NCI-H146 (cell line): Measurements from ENCODE around the gene GSTM5.
"Not testable (repeated sequence)": the region's sequence is repeated elsewhere in the genome, so short reads cannot be mapped to it uniquely, and the experiment has no call there.

ENCODE experiments used
- DNase-seq: peaks from one replicate; lab custom pipeline; 2025; lab: John Stamatoyannopoulos, UW

The GSTM5 gene

DNA sequence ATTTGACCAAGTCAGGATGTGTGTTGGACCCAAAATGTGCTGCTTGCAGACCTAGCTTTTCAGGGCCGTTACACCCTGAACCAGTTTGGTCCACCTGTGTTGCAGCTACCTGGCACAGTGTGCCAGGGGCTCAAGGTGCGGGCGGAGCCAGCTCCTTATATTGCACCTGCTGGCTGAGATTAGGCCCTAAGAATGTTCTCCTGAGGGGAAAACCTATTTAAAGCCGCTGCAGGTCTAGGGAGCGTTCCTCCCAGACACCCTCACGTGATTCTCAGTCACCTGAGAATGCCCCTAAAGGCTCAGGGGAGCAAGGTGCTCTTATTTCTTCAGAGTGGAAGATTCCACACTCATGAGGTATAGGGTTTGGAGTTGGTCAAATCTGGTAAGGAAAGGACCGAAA lies 16.8 kb downstream of the GSTM5 start:
- DNase-seq = no peak

DNA sequence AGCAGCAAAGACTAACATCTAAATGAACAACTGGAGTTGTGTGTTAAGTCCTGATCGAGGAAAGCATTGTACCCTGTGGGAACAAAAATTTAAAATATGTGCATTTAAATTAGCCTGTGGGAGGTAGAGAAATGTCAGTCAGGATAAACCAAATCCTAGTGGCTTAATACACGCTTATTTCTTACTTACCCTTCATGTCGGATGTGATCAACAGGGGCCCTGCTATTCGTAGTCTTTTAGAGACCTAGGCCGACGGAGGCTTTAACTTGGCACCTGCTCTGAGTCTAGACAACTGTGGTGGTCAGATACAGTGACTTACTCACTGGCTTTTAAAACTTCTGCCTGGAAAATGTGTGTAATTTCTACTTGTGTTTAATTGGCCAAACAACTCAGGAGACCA lies 18.6 kb downstream of the GSTM5 start:
- DNase-seq = no peak

DNA sequence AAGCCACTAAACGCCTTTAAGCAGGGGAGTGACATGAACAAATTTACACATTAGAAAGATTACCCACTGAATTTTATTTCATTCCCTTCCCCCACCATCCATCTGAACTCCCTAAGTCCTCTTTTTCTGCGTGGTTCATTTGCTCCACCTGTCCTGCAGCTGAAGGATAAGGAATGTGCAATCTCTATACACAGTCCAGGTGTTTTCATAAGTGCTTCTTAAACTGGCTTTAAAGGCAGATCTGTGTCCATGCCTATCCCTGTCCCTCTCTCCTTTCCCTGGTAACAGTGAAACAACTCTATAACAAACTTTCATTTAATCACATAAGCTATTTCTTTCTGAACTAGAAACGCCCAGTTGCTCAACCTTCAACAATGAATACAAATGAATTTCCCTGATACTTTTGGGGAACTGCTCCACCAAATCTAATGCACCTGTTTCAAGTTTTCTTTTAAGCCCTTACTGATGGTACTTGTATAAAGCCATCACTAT lies 20.4 kb downstream of the GSTM5 start:
- no peak for DNase-seq

GRCh38 chr1:109733236-109733870 lies 21.3 kb downstream of the GSTM5 start:
- DNase-seq = no peak

- peak; percentile 78 for DNase-seq
These were observed 27.9 kb downstream of the GSTM5 start for GRCh38 chr1:109739738-109740614.

DNA sequence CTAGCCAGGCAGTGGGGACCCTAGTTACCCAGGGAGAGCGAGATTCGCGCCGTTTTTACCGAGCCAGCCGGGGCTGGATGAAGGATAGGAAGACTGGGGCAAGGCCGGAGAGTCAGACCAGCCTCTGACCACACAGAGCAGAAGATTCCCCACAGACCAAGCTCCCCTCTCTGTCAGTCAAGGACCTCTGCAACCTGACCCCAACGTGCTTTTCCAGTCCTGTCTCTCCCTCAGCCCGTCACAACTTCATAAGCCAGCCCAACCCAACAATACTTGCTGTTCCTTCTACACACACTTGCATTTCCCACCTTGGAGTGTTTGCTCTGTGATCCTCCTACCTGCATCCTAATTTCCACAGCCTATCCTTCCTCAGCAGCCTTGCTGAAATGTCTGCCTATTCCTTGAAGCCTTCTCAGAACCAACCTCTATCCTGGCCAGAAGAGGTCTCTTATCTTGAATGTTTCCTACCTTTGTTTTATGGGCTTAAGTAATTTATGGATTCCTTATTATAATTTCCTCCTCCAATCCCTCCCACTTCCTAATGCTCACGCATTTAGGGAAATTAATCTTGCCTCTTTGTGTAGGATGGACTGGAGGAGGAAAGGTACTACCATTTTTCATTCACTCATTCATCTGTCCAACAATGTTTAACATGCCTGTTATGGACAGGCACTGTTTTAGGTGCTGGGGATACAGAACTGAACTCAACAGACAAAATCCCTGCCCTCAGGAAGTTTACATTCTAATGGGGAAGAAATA lies 28.7 kb downstream of the GSTM5 start, which contains the start of gene GSTM3:
Gene GSTM3, minus strand, starts transcription at position 424 of the 759 bp plus-strand sequence. CDS start 751 bp downstream, outside the sequence.
- no peak for DNase-seq

GRCh38 chr1:109748311-109748710 lies 36.3 kb downstream of the GSTM5 start:
- not testable (repeated sequence) for DNase-seq

- no peak for DNase-seq
These were observed 37.2 kb downstream of the GSTM5 start for GRCh38 chr1:109749221-109749620.

DNA sequence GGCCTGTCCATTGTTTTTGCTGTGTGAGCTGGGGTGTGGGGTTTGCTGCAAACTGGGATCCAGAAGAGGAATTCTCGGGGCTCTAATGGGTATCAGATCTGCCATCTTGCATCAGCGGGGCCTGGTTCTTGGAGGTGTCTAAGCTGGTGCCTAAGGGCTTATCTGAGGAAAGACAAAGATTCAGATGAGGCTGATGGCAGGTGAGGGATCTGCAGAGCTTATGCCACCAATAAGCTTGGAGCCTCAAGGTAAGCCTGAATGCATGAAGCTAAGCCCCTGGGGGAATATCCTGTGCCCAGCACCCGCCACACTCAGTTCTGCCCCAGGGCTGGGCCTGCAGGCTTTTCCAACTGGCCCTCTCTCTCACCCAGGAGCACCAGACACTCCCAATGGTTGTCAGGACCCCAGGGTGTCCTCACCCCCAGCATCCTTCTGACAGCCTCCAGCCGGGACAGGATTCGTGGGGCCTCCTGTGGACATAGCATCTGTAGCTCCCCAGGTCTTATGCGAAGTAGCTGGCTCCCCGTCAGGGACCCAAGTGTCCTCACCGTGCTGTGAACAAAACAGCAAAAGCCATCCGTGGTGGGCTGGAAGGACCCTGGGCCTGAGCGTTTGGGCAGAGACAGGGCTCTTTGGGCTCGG lies 38.3 kb downstream of the GSTM5 start:
- no peak for DNase-seq

GRCh38 chr1:109750920-109751319 lies 38.9 kb downstream of the GSTM5 start:
- no peak for DNase-seq

DNA sequence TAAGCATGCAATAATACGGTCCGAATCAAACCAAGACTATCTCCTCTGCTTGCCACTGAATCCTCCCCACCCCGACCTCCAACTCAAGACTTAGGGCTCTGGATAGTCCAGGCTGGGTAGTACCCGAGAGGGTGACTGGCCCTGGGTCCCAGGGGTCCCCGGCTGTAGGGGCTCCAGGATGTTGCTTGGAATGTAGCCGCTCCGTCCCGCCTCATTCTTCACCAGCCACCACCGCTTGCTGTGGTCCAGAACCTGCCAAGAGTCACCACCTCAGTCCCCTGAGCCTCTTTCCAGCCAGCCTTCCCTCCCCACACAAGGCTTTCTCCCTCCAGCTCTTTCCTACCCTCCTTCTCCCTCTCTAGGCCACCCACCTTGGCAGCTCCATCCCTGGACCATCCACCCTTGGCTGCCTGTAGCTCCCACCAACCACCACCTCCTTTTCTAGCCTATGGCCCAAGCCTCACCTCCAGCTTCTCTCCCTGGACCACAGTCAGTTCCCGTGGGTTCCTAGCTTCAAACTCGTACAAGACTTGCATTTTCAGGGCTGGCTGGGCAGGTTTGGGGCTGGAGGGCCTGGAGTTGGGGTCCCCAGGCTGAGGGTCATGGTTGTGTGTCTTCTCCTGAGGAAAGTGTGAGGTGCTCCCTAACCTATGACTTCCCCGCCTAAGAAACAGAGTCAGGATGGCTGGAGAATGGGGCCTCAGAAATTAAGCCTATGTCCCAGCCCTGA lies 39.6 kb downstream of the GSTM5 start:
- no peak for DNase-seq

DNA sequence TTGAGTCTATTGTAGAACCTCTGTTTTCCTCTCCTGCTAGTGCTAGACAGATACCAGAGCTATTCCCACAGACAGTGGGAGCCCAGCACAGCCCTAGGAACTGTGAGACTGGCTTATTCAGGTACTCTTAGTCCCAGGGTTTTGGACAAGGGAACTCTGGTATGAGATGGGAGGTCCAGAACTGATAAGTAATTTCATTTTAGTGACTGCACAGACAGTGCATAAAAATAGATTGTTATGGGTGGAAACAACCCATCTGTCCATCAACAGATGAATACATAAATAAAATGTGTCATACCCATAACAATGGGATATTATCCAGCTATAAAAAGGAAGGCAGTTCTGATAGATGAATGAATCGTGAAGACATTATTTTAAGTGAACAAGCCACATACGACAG lies 42.7 kb downstream of the GSTM5 start:
- DNase-seq = no peak

GRCh38 chr1:109756325-109756724 lies 44.3 kb downstream of the GSTM5 start:
- DNase-seq = not testable (repeated sequence)

- no peak for DNase-seq
These were observed 44.9 kb downstream of the GSTM5 start for GRCh38 chr1:109756848-109757521.

DNA sequence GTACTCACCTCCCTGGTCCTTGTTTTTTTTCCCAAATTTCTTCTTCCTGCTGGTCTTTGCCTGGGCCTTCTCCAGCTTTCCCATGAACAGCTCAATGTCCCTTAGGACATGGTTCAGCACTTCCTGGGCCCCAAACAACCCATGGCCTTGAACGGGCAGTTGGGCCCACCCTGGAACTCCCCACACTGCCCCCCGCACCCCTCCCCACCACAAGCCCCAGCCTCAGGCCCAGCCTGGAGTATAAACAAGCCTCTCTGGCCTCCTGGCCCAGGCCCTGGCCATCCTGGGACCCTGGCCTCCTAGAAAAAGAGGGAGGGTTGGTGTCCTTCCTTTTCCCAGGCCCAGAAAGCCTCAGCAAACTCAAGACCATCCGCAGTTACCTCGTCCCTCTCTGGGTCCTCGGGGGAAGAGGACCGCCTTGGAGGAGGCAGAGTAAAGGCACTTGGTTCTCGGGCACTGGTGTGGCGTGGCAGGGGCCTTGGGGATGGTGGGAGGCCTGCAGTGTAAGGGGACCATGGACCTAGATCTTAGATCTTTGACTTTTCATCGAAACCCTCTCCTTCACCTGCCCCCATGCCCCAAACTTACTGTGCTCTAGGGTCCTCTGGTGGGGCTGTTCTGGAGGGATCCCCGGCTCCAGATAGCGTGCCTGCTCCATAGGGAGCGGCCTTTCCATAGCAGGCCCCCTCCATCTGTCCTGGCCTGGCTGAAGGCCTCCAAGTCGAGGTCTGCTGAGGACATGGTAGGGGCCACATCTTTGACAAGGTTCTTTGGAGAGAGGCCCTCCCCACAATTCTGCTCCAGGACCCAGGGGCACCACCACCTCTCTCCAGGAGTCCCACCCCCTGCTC lies 46.1 kb downstream of the GSTM5 start:
- DNase-seq = no peak

- DNase-seq = no peak
These were observed 47.7 kb downstream of the GSTM5 start for GRCh38 chr1:109759513-109760334.

DNA sequence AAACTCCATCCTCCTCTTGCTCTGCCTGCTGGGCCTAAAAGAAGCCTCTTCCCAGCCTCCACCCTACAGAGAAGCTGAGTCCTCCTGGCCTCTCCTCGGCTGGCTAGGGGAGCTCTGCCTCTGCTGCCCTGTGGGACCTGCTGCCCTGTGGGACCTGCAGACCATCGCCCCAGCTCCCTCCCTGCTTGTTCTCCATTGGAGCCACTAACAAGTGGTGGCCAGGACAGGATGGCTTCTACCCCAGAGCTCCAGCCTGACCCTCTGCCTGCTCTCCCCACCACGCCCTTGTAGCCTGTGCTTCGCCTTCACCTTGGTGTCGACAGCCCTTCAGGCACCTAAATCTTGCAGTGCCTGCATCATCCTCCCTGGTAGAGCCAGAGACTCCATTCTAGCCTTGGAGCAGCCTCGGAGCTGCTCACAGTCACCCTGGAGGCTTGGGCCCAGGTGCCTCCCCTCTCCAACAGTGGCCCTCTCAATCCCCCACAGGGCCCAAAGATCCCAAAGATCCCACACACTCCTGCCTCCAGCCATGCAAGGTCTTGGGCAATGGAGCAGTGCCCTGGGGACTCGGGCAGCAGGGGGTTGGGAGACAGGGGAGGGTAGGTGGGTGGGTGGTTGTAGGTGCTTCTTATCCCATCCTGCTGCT lies 48.7 kb downstream of the GSTM5 start:
- no peak for DNase-seq
